H1 (cell line): ENCODE data around the gene APOL5. TPM values are rescaled to one million over a fixed set of nuclear protein-coding genes. Genes with fewer than 3 reads are reported as not detected.

Experiments
- CTCF ChIA-PET: fragments of 300-600 bp; sonication (Branson Sonifier 250); formaldehyde crosslinking; loops from one replicate; lab custom pipeline; 2021; ENCODE audit not compliant: partially characterized antibody; lab: Charles Lee
- POLR2A ChIA-PET: fragments of 300-600 bp; sonication (Branson Sonifier 250); formaldehyde crosslinking; loops from one replicate; lab custom pipeline; 2021; ENCODE audit warnings: inconsistent platforms; ENCODE audit not compliant: partially characterized antibody; lab: Charles Lee
- DNase-seq, 2 experiments: peaks; one replicate each; pipeline versions ENCODE4 v3.0.0 to v3.0.0-alpha.2; 2010 to 2022; ENCODE audit warnings: low spot score in 2 of 2, low read depth in 1 of 2, mixed read lengths in 1 of 2
- FAIRE-seq: peaks from 2 replicates; lab custom pipeline; 2011; peaks lifted over from hg19 to GRCh38; lab: Jason Lieb, UNC
- H2AFZ ChIP-seq: 2 replicates; pipeline ENCODE4 v1.8.1; 2012; ENCODE audit warnings: low read length, inconsistent platforms
- H2AK5ac ChIP-seq: 2 replicates; pipeline ENCODE4 v1.6.1; 2013; ENCODE audit warnings: low read depth, low read length
- H2BK120ac ChIP-seq: replicated peaks from 2 replicates; pipeline ENCODE3; 2013; ENCODE audit warnings: low read depth, low read length, inconsistent platforms
- H2BK12ac ChIP-seq: 2 replicates; pipeline ENCODE4 v1.6.1; 2013; ENCODE audit warnings: low read depth, low read length
- H2BK15ac ChIP-seq: 2 replicates; pipeline ENCODE4 v1.6.1; 2013; ENCODE audit warnings: low read length
- H2BK20ac ChIP-seq: 2 replicates; pipeline ENCODE4 v1.6.1; 2013; ENCODE audit warnings: low read length
- H2BK5ac ChIP-seq: 2 replicates; pipeline ENCODE4 v1.6.1; 2013; ENCODE audit warnings: low read depth, low read length
- H3K14ac ChIP-seq: 2 replicates; pipeline ENCODE4 v1.6.1; 2013; ENCODE audit warnings: inconsistent platforms; ENCODE audit not compliant: insufficient read length
- H3K18ac ChIP-seq: 2 replicates; pipeline ENCODE4 v1.6.1; 2013; ENCODE audit warnings: low read length; ENCODE audit errors: extremely low read depth
- H3K23ac ChIP-seq: 2 replicates; pipeline ENCODE4 v1.6.1; 2013; ENCODE audit warnings: inconsistent platforms; ENCODE audit not compliant: insufficient read length
- H3K23me2 ChIP-seq: 2 replicates; pipeline ENCODE4 v1.6.1; 2013; ENCODE audit warnings: low read depth, low read length
- H3K27ac ChIP-seq: 2 replicates; pipeline ENCODE4 v1.6.1; 2011; ENCODE audit warnings: low read depth, low read length, inconsistent platforms
- H3K27me3 ChIP-seq, 4 experiments: replicated peaks in 1 of 4; 1 replicate in 1 of 4; 2 replicates in 3 of 4; pipeline versions ENCODE4 v1.6.1 to v1.8.1; 2011 to 2013; ENCODE audit warnings: low read length in 3 of 4, mild to moderate bottlenecking in 3 of 4, inconsistent platforms in 2 of 4, mixed read lengths in 2 of 4, moderate library complexity in 1 of 4; ENCODE audit not compliant: control insufficient read depth in 3 of 4, insufficient read depth in 3 of 4; ENCODE audit errors: extremely low read depth in 1 of 4
- H3K36me3 ChIP-seq, 4 experiments: 2 replicates each; pipeline versions ENCODE4 v1.6.1 to v1.8.1; 2011 to 2013; ENCODE audit warnings: mild to moderate bottlenecking in 4 of 4, low read length in 3 of 4, moderate library complexity in 2 of 4, control low read depth in 1 of 4, inconsistent platforms in 1 of 4; ENCODE audit not compliant: insufficient read depth in 4 of 4, control insufficient read depth in 2 of 4
- H3K4ac ChIP-seq: replicated peaks from 2 replicates; pipeline ENCODE3; 2013; ENCODE audit warnings: low read length, low read depth, mixed read lengths, inconsistent platforms; ENCODE audit not compliant: insufficient read length
- H3K4me1 ChIP-seq, 4 experiments: replicated peaks in 1 of 4; 1 replicate in 1 of 4; 2 replicates in 3 of 4; pipeline versions ENCODE4 v1.6.1 to v1.8.1; 2011 to 2013; ENCODE audit warnings: low read length in 3 of 4, inconsistent platforms in 2 of 4, mixed read lengths in 1 of 4; ENCODE audit not compliant: insufficient read depth in 4 of 4, control insufficient read depth in 3 of 4
- H3K4me2 ChIP-seq, 2 experiments: 2 replicates each; pipeline versions ENCODE4 v1.6.1 to v1.8.1; 2011 to 2013; ENCODE audit warnings: low read depth in 2 of 2, low read length in 2 of 2, control low read depth in 1 of 2, inconsistent platforms in 1 of 2, mild to moderate bottlenecking in 1 of 2; ENCODE audit not compliant: insufficient read depth in 1 of 2
- H3K4me3 ChIP-seq, 4 experiments: fragments of 200-600, 300-600 bp in 1 of 4; sonication (generic), shearing (Covaris generic), sonication (Bioruptor Twin) in 1 of 4; 2 replicates each; pipeline versions ENCODE4 v1.5.1 to v1.8.1; 2011 to 2016; ENCODE audit warnings: low read length in 4 of 4, low read depth in 3 of 4, control low read depth in 2 of 4, inconsistent platforms in 2 of 4, mild to moderate bottlenecking in 2 of 4, mixed read lengths in 1 of 4, moderate library complexity in 1 of 4; ENCODE audit not compliant: insufficient read depth in 2 of 4; ENCODE audit errors: extremely low read depth in 1 of 4
- H3K56ac ChIP-seq: replicated peaks from 2 replicates; pipeline ENCODE3; 2013; ENCODE audit warnings: low read depth, mild to moderate bottlenecking, mixed read lengths, low read length, inconsistent platforms; ENCODE audit not compliant: insufficient read length
- H3K79me1 ChIP-seq: 2 replicates; pipeline ENCODE4 v1.6.1; 2013; ENCODE audit warnings: low read depth, low read length, control low read depth
- H3K79me2 ChIP-seq, 2 experiments: 2 replicates each; pipeline versions ENCODE4 v1.6.1 to v1.8.1; 2012 to 2013; ENCODE audit warnings: low read length in 2 of 2, mild to moderate bottlenecking in 2 of 2, inconsistent platforms in 1 of 2; ENCODE audit not compliant: insufficient read depth in 2 of 2, control insufficient read depth in 1 of 2
- H3K9ac ChIP-seq, 4 experiments: replicated peaks in 1 of 4; 1 replicate in 1 of 4; 2 replicates in 3 of 4; pipeline versions ENCODE4 v1.6.1 to v1.8.1; 2011 to 2013; ENCODE audit warnings: low read depth in 3 of 4, low read length in 3 of 4, control low read depth in 2 of 4, mild to moderate bottlenecking in 2 of 4, moderate library complexity in 2 of 4, inconsistent platforms in 1 of 4; ENCODE audit errors: extremely low read depth in 1 of 4
- H3K9me3 ChIP-seq, 2 experiments: 2 replicates each; pipeline versions ENCODE4 v1.6.1 to v1.8.1; 2012 to 2013; ENCODE audit warnings: mild to moderate bottlenecking in 2 of 2, moderate library complexity in 2 of 2, control low read depth in 1 of 2, inconsistent platforms in 1 of 2, low read depth in 1 of 2, low read length in 1 of 2, mixed read lengths in 1 of 2; ENCODE audit not compliant: insufficient read depth in 2 of 2
- H4K20me1 ChIP-seq, 2 experiments: replicated peaks in 1 of 2; 2 replicates each; pipeline versions ENCODE3 to v1.8.1; 2011 to 2013; ENCODE audit warnings: inconsistent platforms in 2 of 2, low read length in 2 of 2, mild to moderate bottlenecking in 1 of 2; ENCODE audit not compliant: insufficient read depth in 2 of 2, control insufficient read depth in 1 of 2
- H4K5ac ChIP-seq: 2 replicates; pipeline ENCODE4 v1.6.1; 2013; ENCODE audit warnings: low read length, low read depth, mixed read lengths, inconsistent platforms; ENCODE audit not compliant: insufficient read length
- H4K8ac ChIP-seq: 2 replicates; pipeline ENCODE4 v1.8.0; 2013; ENCODE audit warnings: mild to moderate bottlenecking, moderate library complexity, low read length, inconsistent platforms; ENCODE audit not compliant: insufficient read depth; ENCODE audit errors: extremely low read depth
- H4K91ac ChIP-seq: replicated peaks from 2 replicates; pipeline ENCODE3; 2013; ENCODE audit warnings: low read length, mixed read lengths, inconsistent platforms; ENCODE audit not compliant: insufficient read length
- CBX8 ChIP-seq: fragments of 300-800, 300-1000 bp; sonication (generic); IDR thresholded peaks from 2 replicates; pipeline ENCODE4 v1.7.1; 2016; ENCODE audit warnings: low read depth, low read length, borderline replicate concordance
- CTCF ChIP-seq, 3 experiments: IDR thresholded peaks; 1 replicate in 2 of 3; 2 replicates in 1 of 3; pipeline versions ENCODE4 v1.5.1 to v1.6.1; 2011; ENCODE audit warnings: low read length in 3 of 3, mild to moderate bottlenecking in 3 of 3, inconsistent platforms in 2 of 3, low read depth in 1 of 3, moderate library complexity in 1 of 3; ENCODE audit not compliant: insufficient read depth in 1 of 3; ENCODE audit errors: control extremely low read depth in 1 of 3
- EP300 ChIP-seq, 2 experiments: IDR thresholded peaks; 1 replicate in 1 of 2; 2 replicates in 1 of 2; pipeline ENCODE4 v1.6.1; 2011 to 2012; ENCODE audit warnings: low read depth in 2 of 2, low read length in 2 of 2, mild to moderate bottlenecking in 2 of 2, borderline replicate concordance in 1 of 2, inconsistent platforms in 1 of 2, moderate library complexity in 1 of 2
- HDAC6 ChIP-seq: IDR thresholded peaks from one replicate; pipeline ENCODE4 v1.7.1; 2012; ENCODE audit warnings: low read depth, mild to moderate bottlenecking, inconsistent platforms, low read length, moderate library complexity
- JUN ChIP-seq: IDR thresholded peaks from 2 replicates; pipeline ENCODE4 v1.6.1; 2011; ENCODE audit warnings: low read depth, mild to moderate bottlenecking, improper control_type of control experiment, low read length
- KDM1A ChIP-seq: fragments of 200-600, 300-600 bp; sonication (generic); IDR thresholded peaks from 2 replicates; pipeline ENCODE4 v1.7.1; 2016; ENCODE audit warnings: mild to moderate bottlenecking, low read length, borderline replicate concordance
- PHF8 ChIP-seq: fragments of 200-600 bp; sonication (generic); conservative IDR thresholded peaks from 2 replicates; pipeline ENCODE4 v1.7.1; 2012; ENCODE audit warnings: low read depth, mild to moderate bottlenecking, inconsistent platforms, low read length, moderate library complexity
- POU5F1 ChIP-seq: IDR thresholded peaks from 2 replicates; pipeline ENCODE4 v1.6.1; 2011; ENCODE audit warnings: low read depth, mild to moderate bottlenecking, low read length, moderate library complexity
- ZNF274 ChIP-seq: IDR thresholded peaks from 2 replicates; pipeline ENCODE4 v1.7.0; 2012; ENCODE audit warnings: low read length, borderline replicate concordance; ENCODE audit errors: extremely low read depth
- WGBS, 2 experiments: shearing (Covaris generic) in 1 of 2; methylation state at CpG; one replicate each; pipeline versions ENCODE4 v1.1.6 to v1.1.7; 2013 to 2015; ENCODE audit warnings: low lambda C conversion rate in 2 of 2, mixed read lengths in 2 of 2, inconsistent platforms in 1 of 2, low coverage in 1 of 2, missing lambda C conversion rate in 1 of 2; ENCODE audit not compliant: insufficient replicate concordance in 2 of 2, insufficient coverage in 1 of 2, insufficient read length in 1 of 2; ENCODE audit errors: extremely low coverage in 1 of 2, missing lambda C conversion rate in 1 of 2; 5-methylcytosine and 5-hydroxymethylcytosine counted together
- polyA plus RNA-seq, 7 experiments: library from polyadenylated mRNA; depleted of rRNA in 3 of 7; stranded (reverse) in 5 of 7; unstranded in 2 of 7; fragments of >200 nt in 5 of 7; fragments of 200-250 nt in 2 of 7; gene quantifications; 1 replicate in 5 of 7; 2 replicates in 1 of 7; 4 replicates in 1 of 7; pipeline versions ENCODE4 v1.2.1 to v1.2.3, GENCODE V29; 2011 to 2013; ENCODE audit warnings: missing spikeins in 2 of 7, mixed read lengths in 2 of 7
- total RNA-seq: library from RNA; stranded (reverse); fragmentation: NEBNext Ultra II Directional; extraction: Animal tissue kit (Norgen Biotek cat#: 25700); gene quantifications from 2 replicates; pipeline ENCODE4 v1.2.1, GENCODE V29; 2021

Gene APOL5
- total and polyA plus RNA-seq, 2 of the 8 experiments (the other 6 are each of a cell fraction or from before 2014, with no cell fraction given): not detected

- no peak overlapping the region for H2BK20ac ChIP-seq
- no peak overlapping the region for H3K9ac ChIP-seq
- no peaks in the 10 kb centered on the region for H3K27me3 ChIP-seq
- no peak overlapping the region for H2AFZ ChIP-seq
- peaks cover 0 to 8% (median 3%) of the 10 kb centered on the region in 4 experiments; a peak in 3 of 8 replicates for H3K36me3 ChIP-seq
- H3K18ac ChIP-seq: no peak overlapping the region
- H3K14ac ChIP-seq: no peak overlapping the region
- no peak overlapping the region for H2BK12ac ChIP-seq
- no peak overlapping the region for H3K27ac ChIP-seq
- no peak overlapping the region for H3K56ac ChIP-seq
- no peaks in the 10 kb centered on the region for H3K79me2 ChIP-seq
- WGBS, 2 experiments: 85% methylated on average over 7 of the region's 7 CpGs; no CpG with 5 or more reads in 1 of the 2 experiments
- no peak overlapping the region for H2AK5ac ChIP-seq
- no peak overlapping the region for H3K4ac ChIP-seq
- no peak overlapping the region for H3K4me2 ChIP-seq
- FAIRE-seq (no peak), DNase-seq (no peak)
- CTCF ChIA-PET: interaction anchor here (0.6 to 1.3 kb wide), 5 partner anchors 14 to 396 kb away, joined by 3 to 5 read pairs (median 3); no protein-coding TSS in a partner anchor
- H4K5ac ChIP-seq: no peak overlapping the region
- H4K20me1 ChIP-seq: no peaks in the 10 kb centered on the region
- no peak overlapping the region for H3K4me3 ChIP-seq
- H3K9me3 ChIP-seq: peaks cover 3 to 8% of the 10 kb centered on the region in 2 experiments; a peak in 3 of 4 replicates
- H4K91ac ChIP-seq: no peak overlapping the region
- no peak overlapping the region for H3K23ac ChIP-seq
- no peak overlapping the region for H2BK120ac ChIP-seq
- H2BK5ac ChIP-seq: no peak overlapping the region
- 0 out of 2 replicates have a peak, but pooled peaks cover 3% of the 10 kb centered on the region for H3K23me2 ChIP-seq
- no peak overlapping the region for H4K8ac ChIP-seq
- no peaks in the 10 kb centered on the region for H3K79me1 ChIP-seq
- POLR2A ChIA-PET: interaction anchor here (1.3 kb wide), 1 partner anchor 86 kb away, joined by 5 read pairs; the partner anchor contains the start of gene APOL6
- no peak overlapping the region for H2BK15ac ChIP-seq
- no peaks in the 10 kb centered on the region for H3K4me1 ChIP-seq
- no peak for TF ChIP-seq PHF8
- no peak for TF ChIP-seq ZNF274
- no peak for TF ChIP-seq CTCF (IDR thresholded peaks at IDR 0.05; ENCODE audit: control extremely low read depth in 1 of 3, insufficient read depth in 1 of 3, low read depth in 1 of 3, low read length in 3 of 3)
- TF ChIP-seq POU5F1: no peak
- no peak for TF ChIP-seq CBX8
- TF ChIP-seq HDAC6: no peak
- TF ChIP-seq EP300 (IDR thresholded peaks at IDR 0.05; ENCODE audit: borderline replicate concordance in 1 of 2, low read depth in 2 of 2, low read length in 2 of 2): no peak
- no peak for TF ChIP-seq KDM1A
- TF ChIP-seq JUN: no peak
These were observed 16.3 kb downstream of the APOL5 start for GRCh38 chr22:35733791-35734516.
